HEK293T (cell line): ENCODE results near the gene HMX2.

Source experiments
- CTCF ChIA-PET: fragments of 350-600 bp; formaldehyde crosslinking; extraction: SDS; loops from one replicate; lab custom pipeline; 2021; ENCODE audit warnings: antibody characterized with exemption, inconsistent platforms; lab: Yijun Ruan, JAX
- POLR2A ChIA-PET: fragments of 350-600 bp; formaldehyde crosslinking; extraction: SDS; loops from one replicate; lab custom pipeline; 2020; ENCODE audit warnings: antibody characterized with exemption, inconsistent platforms; lab: Yijun Ruan, JAX
- DNase-seq: peaks from one replicate; pipeline ENCODE4 v3.0.0; 2012; ENCODE audit warnings: mixed read lengths; ENCODE audit errors: extremely low spot score
- ARNT ChIP-seq: fragments of 450-650 bp; IDR thresholded peaks from 2 replicates; pipeline ENCODE4 v1.6.1; 2017; ENCODE audit warnings: mild to moderate bottlenecking
- BHLHE40 ChIP-seq: fragments of 450-650 bp; IDR thresholded peaks from 2 replicates; pipeline ENCODE4 v1.6.1; 2016; ENCODE audit warnings: mild to moderate bottlenecking, moderate library complexity, borderline replicate concordance
- CTBP1 ChIP-seq: fragments of 450-650 bp; IDR thresholded peaks from 2 replicates; pipeline ENCODE4 v1.6.1; 2016; ENCODE audit warnings: borderline replicate concordance
- ELF4 ChIP-seq: fragments of 450-650 bp; IDR thresholded peaks from 2 replicates; pipeline ENCODE4 v1.6.1; 2017; ENCODE audit warnings: antibody characterized with exemption
- FOXA1 ChIP-seq: fragments of 450-650 bp; IDR thresholded peaks from 2 replicates; pipeline ENCODE4 v1.6.1; 2016; ENCODE audit warnings: mild to moderate bottlenecking
- FOXK2 ChIP-seq: fragments of 450-650 bp; IDR thresholded peaks from 2 replicates; pipeline ENCODE4 v1.6.1; 2016; ENCODE audit warnings: mild to moderate bottlenecking
- FOXM1 ChIP-seq: fragments of 450-650 bp; IDR thresholded peaks from 2 replicates; pipeline ENCODE4 v1.6.1; 2017; ENCODE audit warnings: mild to moderate bottlenecking, borderline replicate concordance
- HDGF ChIP-seq: fragments of 450-650 bp; IDR thresholded peaks from 2 replicates; pipeline ENCODE4 v1.6.1; 2017; ENCODE audit warnings: antibody characterized with exemption, borderline replicate concordance
- L3MBTL2 ChIP-seq: fragments of 450-650 bp; conservative IDR thresholded peaks from 2 replicates; pipeline ENCODE4 v1.6.1; 2016; ENCODE audit warnings: mild to moderate bottlenecking
- LEF1 ChIP-seq: fragments of 450-650 bp; IDR thresholded peaks from 2 replicates; pipeline ENCODE4 v1.6.1; 2017; ENCODE audit warnings: mild to moderate bottlenecking, borderline replicate concordance
- NFRKB ChIP-seq: fragments of 450-650 bp; IDR thresholded peaks from 2 replicates; pipeline ENCODE4 v1.6.1; 2016; ENCODE audit warnings: mild to moderate bottlenecking, moderate library complexity
- SP1 ChIP-seq: fragments of 450-650 bp; IDR thresholded peaks from 2 replicates; pipeline ENCODE4 v1.6.1; 2017
- SUZ12 ChIP-seq: fragments of 450-650 bp; IDR thresholded peaks from 2 replicates; pipeline ENCODE4 v1.6.1; 2016; ENCODE audit warnings: mild to moderate bottlenecking
- TARDBP ChIP-seq: fragments of 450-650 bp; IDR thresholded peaks from 2 replicates; pipeline ENCODE4 v1.6.1; 2016
- ZNF384 ChIP-seq: fragments of 450-650 bp; IDR thresholded peaks from 2 replicates; pipeline ENCODE4 v1.6.1; 2016
- TF ChIP-seq, protein P1 (sequence below): fragments of 450-650 bp; IDR thresholded peaks from 2 replicates; pipeline ENCODE4 v1.6.1; 2016

HMX2 gene

DNA sequence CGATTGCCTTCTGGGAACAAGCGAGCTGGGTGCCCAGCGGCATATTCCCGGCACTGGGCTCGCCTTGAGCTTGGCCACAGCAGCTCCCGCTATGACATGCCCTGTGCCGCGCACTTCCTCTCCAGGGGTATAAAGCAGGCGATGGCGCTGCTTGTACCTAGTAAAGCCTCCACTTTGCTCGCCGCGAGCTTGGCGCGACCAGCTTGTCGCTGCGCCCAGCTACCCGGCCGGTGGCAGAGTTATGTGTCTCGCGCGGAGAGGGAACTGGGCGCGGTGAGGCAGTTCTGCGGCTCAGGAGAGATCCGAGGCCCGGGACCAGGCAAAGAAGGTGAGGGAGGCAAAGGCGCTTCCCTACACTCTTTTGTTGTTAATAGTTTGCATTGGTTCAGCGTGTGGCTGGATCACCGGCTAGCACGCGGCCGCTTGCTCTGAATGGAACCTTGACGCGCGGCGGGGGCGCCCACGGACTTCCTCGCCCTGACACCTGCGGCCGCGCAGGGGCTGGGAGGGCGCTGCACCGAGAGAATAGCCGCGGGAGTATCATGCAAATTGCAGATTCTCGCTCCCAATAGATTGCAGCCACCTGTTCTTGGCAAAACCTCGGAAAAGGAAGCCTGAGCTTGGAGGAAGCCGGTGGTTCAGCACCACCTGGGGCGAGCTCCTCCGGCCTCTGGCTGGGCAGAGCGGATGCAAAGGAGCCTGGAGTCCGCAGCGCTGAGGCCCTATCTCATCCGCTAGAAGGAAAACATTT lies 3.2 kb downstream of the HMX2 start:
- TF ChIP-seq CTBP1 (no peak), ARNT (no peak), SP1 (no peak), ELF4 (no peak), SUZ12 (no peak), NFRKB (no peak), ZNF384 (no peak), BHLHE40 (no peak)
- TF ChIP-seq, protein P1, sequence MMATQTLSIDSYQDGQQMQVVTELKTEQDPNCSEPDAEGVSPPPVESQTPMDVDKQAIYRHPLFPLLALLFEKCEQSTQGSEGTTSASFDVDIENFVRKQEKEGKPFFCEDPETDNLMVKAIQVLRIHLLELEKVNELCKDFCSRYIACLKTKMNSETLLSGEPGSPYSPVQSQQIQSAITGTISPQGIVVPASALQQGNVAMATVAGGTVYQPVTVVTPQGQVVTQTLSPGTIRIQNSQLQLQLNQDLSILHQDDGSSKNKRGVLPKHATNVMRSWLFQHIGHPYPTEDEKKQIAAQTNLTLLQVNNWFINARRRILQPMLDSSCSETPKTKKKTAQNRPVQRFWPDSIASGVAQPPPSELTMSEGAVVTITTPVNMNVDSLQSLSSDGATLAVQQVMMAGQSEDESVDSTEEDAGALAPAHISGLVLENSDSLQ: no peak
- CTCF ChIA-PET: no interaction called here
- DNase-seq: no peak
- POLR2A ChIA-PET: no interaction called here

DNA sequence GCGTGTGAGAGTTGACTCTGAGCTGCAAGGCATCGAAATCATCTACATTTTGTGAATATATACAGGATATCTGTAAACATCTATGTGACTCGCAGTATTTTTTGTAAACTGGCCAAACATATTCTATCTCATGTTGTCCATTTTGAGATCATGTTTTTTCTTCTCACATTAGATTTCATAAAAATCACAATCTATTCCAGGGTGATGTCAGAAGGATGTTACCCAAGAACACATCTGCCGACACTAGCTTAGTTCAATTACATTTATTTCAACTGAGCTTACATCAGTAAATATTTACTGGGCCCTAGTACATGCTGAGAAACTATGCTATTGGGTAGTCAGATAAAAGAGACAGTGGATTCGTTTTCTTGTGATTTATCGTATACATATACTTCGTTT lies 3.8 kb downstream of the HMX2 start:
- ChIA-PET POLR2A (no interaction called here), CTCF (no interaction called here)
- DNase-seq: no peak
- no peak for TF ChIP-seq ARNT
- no peak for TF ChIP-seq HDGF
- no peak for TF ChIP-seq TARDBP
- TF ChIP-seq FOXM1: no peak
- TF ChIP-seq BHLHE40: no peak
- TF ChIP-seq L3MBTL2: no peak
- TF ChIP-seq FOXK2: no peak
- TF ChIP-seq ELF4: no peak
- TF ChIP-seq SP1: no peak
- TF ChIP-seq LEF1: no peak
- TF ChIP-seq ZNF384: no peak
- no peak for TF ChIP-seq NFRKB

DNA sequence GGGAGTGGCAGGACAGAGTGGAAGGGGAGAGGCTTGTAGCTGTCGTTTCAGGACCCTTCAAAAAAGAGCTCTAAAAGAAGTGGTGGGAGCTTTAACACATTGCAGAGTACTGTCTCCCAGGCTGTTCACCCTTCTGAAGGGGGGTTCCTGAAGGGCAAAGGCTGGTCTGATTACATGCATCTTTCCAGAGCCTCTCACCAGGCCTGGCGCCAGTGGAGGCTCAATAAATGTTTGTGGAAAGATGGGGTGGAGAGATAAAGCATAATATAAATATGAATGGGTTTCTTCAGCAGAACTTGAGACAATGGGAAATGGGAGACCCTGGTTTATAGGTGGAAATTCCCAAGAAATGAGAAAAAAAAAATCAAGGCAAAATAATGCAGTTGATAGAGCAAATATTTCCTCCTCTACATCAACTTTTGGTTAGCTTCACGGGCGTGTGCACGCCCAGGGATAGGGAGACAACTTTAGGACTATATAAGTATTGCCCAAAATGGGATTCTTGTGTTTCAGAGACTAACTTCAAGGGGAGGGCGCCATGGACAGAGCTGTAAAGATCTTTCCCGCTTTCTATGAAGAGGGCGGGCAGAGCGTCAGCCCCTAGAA lies 5.7 kb downstream of the HMX2 start:
- POLR2A ChIA-PET: interaction anchor here (0.5 to 1.2 kb wide), 29 partner anchors 9 to 326 kb away, joined by 3 to 22 read pairs (median 3); no protein-coding TSS in a partner anchor
- TF ChIP-seq L3MBTL2 (peak; percentile 100), BHLHE40 (no peak)
- CTCF ChIA-PET: interaction anchor here (0.6 kb wide), 1 partner anchor 440 kb away, joined by 3 read pairs; no protein-coding TSS in a partner anchor
- DNase-seq: no peak

DNA sequence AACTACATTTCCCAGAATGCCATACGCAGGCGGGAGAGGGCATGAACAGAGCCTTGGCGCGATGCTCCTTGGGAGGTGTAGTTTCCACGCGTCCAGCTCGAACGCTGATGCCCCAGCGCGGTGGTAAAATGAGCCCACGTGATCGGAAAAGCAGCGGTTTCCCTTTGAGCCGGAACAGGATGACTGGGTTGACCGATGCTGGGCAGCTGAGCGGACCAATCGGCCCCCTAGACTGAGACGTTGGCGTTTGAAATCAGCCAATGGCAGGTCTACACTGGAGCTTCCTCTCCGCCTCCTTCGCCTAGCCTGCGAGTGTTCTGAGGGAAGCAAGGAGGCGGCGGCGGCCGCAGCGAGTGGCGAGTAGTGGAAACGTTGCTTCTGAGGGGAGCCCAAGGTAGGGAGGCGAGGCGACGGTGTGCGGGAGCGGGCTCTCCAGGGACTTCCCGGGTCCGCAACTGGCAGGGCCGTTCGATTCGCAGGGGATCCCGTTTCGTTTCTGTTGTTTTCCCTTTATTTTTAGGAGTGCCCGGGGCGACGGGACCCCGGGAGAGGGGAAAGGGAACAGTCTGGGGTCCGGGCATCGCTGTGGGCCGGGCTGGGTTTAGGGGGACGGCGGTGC lies 6.3 kb downstream of the HMX2 start, which contains the start of gene BUB3:
BUB3 (plus strand) TSS at position 311 of the 619 bp plus-strand sequence. CDS start 516 bp downstream, outside the sequence.
- DNase-seq: peak; percentile 97
- ChIA-PET POLR2A (interaction anchor here (0.5 to 1.2 kb wide), 29 partner anchors 9 to 325 kb away, joined by 3 to 22 read pairs (median 3); no protein-coding TSS in a partner anchor), CTCF (interaction anchor here (0.6 kb wide), 1 partner anchor 441 kb away, joined by 3 read pairs; no protein-coding TSS in a partner anchor)
- TF ChIP-seq SUZ12 (peak; percentile 97), FOXM1 (peak; percentile 73), ARNT (no peak), ELF4 (peak; percentile 74), HDGF (no peak), TARDBP (no peak), CTBP1 (no peak), FOXA1 (no peak), LEF1 (no peak), ZNF384 (no peak), FOXK2 (no peak), L3MBTL2 (no peak), SP1 (no peak), BHLHE40 (no peak), NFRKB (no peak)
- TF ChIP-seq, protein P1: peak; percentile 99

DNA sequence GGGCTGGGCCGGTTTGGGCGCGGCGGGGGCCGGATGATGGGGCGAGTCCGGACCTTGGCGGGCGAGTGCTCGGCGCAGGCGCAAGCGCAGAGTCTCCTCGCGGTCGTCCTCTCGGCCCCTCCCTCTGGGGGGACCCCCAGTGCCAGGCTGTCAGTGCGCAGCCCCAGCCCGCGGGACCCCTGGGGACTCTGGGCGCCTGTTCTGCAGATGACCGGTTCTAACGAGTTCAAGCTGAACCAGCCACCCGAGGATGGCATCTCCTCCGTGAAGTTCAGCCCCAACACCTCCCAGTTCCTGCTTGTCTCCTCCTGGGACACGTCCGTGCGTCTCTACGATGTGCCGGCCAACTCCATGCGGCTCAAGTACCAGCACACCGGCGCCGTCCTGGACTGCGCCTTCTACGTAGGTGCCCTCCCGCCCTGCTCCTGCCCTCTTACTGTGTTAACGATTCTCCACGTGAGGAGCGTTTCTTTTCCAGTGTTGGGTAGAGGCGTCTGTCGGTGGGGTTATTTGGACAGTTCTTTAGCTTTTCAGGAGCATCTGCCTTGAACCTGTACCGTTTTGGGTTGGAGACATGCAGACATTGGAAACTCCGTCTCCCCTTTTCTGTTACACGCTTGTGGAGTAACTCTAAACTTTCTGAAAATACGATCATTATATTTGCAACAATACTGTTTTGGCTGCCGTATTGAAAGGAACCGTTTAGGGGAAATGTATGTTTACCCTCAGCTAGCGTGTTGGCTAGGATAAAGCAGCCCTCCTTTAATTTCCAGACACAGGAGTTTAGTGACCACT lies 7.0 kb downstream of the HMX2 start:
- CTCF ChIA-PET: no interaction called here
- POLR2A ChIA-PET: interaction anchor here (1.2 kb wide), 1 partner anchor 16 kb away, joined by 4 read pairs; no protein-coding TSS in a partner anchor
- DNase-seq: peak; percentile 76
- TF ChIP-seq NFRKB (no peak), SP1 (no peak), SUZ12 (no peak), ARNT (no peak), CTBP1 (no peak), HDGF (no peak), ELF4 (no peak), FOXK2 (no peak), BHLHE40 (no peak), L3MBTL2 (no peak), ZNF384 (no peak), LEF1 (no peak), FOXA1 (no peak)

DNA sequence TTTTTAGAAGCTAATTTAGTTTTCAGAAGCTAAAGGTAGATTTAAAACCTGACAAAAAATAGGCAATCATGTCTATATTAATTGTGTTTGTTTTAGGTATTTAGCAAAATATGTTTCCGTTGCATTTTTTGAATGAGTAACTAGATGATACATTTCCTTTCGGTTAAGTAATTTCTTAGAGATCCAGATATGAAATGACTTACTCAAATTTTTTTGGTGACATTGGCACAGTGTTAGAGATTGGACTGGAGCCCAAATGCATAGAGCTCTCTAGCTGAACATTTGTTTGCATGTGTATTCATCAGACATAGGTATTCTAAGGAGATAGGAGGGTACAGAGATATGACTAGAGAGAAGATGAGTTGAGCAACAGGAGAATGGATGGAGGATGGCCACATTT lies 8.1 kb downstream of the HMX2 start:
- no peak for DNase-seq
- ChIA-PET POLR2A (no interaction called here), CTCF (no interaction called here)
- TF ChIP-seq FOXM1 (no peak), SP1 (no peak), HDGF (no peak), ARNT (no peak), L3MBTL2 (no peak), TARDBP (no peak), BHLHE40 (no peak), CTBP1 (no peak), SUZ12 (no peak), LEF1 (no peak), FOXA1 (no peak), FOXK2 (no peak), ELF4 (no peak)
- TF ChIP-seq, protein P1: no peak
